Progenitor cell of endocrine pancreas (in vitro differentiated cells): Measurements from ENCODE around the gene IMPG2. TPM values are rescaled to one million over a fixed set of nuclear protein-coding genes. Genes with fewer than 3 reads are reported as not detected.

ENCODE experiments used
- DNase-seq: peaks from one replicate; pipeline ENCODE4 v3.0.0; 2021; ENCODE audit warnings: low spot score; ENCODE audit not compliant: unreplicated experiment
- H3K27ac Mint-ChIP-seq: 2 replicates; pipeline ENCODE4 v1.8.0; 2021; ENCODE audit warnings: mild to moderate bottlenecking, moderate library complexity, mixed read lengths
- H3K27me3 Mint-ChIP-seq: 2 replicates; pipeline ENCODE4 v1.8.0; 2021; ENCODE audit warnings: mixed read lengths
- H3K36me3 Mint-ChIP-seq: 2 replicates; pipeline ENCODE4 v1.8.0; 2022; ENCODE audit warnings: mixed read lengths; ENCODE audit not compliant: insufficient read depth
- H3K4me1 Mint-ChIP-seq: 2 replicates; pipeline ENCODE4 v1.8.0; 2021; ENCODE audit warnings: low read depth, mixed read lengths
- H3K4me3 Mint-ChIP-seq: 2 replicates; pipeline ENCODE4 v1.8.0; 2021; ENCODE audit warnings: low read depth, mild to moderate bottlenecking, moderate library complexity, mixed read lengths
- H3K9me3 Mint-ChIP-seq: 2 replicates; pipeline ENCODE4 v1.8.0; 2021; ENCODE audit warnings: low read depth, mixed read lengths
- total RNA-seq: library from RNA; stranded (reverse); gene quantifications from 2 replicates; pipeline ENCODE4 v1.2.1, GENCODE V29; 2021
- TF ChIP-seq, protein P1 (sequence below): fragments of 200-600 bp; sonication (generic); IDR thresholded peaks from one replicate; pipeline ENCODE4 v1.5.0; 2021; ENCODE audit warnings: antibody characterized with exemption, mild to moderate bottlenecking; ENCODE audit not compliant: unreplicated experiment

Gene IMPG2
- total RNA-seq, 1 donor from 2014 or later, result 0.98 TPM

DNA sequence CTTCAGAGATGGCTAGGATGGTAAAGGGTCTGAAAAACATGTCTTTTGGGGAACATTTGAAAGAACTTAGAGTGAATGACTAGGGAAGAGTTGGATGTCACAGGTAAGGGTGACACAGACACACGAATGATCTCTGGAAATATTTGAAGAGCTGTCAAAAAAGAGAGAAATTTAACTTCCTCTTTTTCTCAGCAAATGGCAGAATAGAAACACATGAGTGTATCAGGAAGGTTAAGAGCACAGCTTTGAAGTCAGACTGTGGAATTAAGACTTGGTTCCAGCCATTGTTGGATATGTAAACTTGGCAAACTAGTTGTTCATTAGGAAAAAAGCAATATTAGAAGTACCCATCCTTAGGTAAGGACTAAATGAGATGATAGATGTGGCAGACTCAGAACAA, 117.7 kb downstream of the IMPG2 start:
- Mint-ChIP-seq H3K36me3 (no peaks in the 10 kb centered on the region), H3K27me3 (peaks cover 11% of the 10 kb centered on the region), H3K4me1 (peaks cover 30% of the 10 kb centered on the region), H3K27ac (no peak overlapping the region), H3K9me3 (no peaks in the 10 kb centered on the region), H3K4me3 (no peak overlapping the region)
- DNase-seq, result no peak
- TF ChIP-seq, protein P1, sequence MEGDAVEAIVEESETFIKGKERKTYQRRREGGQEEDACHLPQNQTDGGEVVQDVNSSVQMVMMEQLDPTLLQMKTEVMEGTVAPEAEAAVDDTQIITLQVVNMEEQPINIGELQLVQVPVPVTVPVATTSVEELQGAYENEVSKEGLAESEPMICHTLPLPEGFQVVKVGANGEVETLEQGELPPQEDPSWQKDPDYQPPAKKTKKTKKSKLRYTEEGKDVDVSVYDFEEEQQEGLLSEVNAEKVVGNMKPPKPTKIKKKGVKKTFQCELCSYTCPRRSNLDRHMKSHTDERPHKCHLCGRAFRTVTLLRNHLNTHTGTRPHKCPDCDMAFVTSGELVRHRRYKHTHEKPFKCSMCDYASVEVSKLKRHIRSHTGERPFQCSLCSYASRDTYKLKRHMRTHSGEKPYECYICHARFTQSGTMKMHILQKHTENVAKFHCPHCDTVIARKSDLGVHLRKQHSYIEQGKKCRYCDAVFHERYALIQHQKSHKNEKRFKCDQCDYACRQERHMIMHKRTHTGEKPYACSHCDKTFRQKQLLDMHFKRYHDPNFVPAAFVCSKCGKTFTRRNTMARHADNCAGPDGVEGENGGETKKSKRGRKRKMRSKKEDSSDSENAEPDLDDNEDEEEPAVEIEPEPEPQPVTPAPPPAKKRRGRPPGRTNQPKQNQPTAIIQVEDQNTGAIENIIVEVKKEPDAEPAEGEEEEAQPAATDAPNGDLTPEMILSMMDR, result no peak

DNA sequence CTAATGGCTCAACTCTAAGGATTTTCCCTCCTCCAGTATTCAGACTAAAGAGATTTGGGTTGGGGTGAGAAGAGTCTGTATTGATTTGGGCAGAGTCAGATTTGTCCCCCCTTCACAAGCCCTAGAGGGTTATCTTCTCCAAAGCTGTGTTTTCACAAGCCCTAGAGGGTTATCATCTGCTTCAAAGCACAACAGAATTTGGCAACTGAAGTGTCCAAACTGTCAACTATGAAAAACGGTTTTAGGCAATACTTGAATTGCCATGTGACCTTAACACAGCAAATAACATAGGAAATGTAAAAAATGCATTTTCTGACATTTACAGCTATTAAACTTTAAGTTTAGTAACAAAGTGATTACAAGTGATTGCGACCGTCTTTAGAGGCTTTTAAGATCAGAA, 119.9 kb downstream of the IMPG2 start:
- Mint-ChIP-seq H3K4me1 (peaks cover 28% of the 10 kb centered on the region), H3K9me3 (no peaks in the 10 kb centered on the region), H3K27me3 (peaks cover 11% of the 10 kb centered on the region), H3K27ac (no peak overlapping the region), H3K36me3 (no peaks in the 10 kb centered on the region), H3K4me3 (no peak overlapping the region)
- TF ChIP-seq, protein P1, result no peak
- no peak for DNase-seq

DNA sequence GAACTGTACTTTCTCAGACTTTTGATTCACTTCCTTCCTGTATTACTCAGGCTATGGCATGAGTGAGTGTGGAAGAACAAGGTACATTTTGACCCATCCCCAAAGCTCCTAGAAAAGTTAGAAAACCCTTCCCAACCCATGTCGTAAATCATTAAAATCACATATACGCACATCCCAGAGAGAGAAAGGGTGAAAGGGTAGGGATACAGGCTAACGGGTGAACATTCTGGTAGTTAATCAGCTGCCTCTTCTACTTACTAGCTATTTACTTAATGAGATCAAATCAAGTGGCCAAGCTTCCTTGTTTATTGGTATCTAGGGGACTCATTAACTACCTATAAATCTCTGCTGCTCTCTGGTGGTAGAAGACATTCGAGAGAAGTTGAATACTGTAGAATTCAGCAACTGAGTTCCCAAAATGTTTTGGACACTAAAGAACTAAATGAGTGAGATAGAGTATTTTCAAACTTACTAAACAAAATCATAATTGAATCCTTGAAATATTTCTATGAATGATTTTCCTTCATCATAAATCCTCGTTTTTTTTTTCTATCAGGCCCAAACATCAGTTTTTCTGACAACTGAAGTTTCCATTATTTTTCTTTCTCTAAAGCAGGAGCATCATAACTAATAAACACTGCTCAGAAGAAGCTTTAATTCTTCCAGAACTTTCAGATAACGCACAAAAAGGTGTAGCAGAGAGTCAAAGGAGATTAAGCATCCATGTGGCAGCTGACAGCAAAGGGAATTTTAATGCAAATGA, 124.2 kb downstream of the IMPG2 start:
- DNase-seq, result no peak
- Mint-ChIP-seq H3K36me3 (no peaks in the 10 kb centered on the region), H3K4me3 (no peak overlapping the region), H3K27me3 (no peaks in the 10 kb centered on the region), H3K4me1 (peaks cover 11% of the 10 kb centered on the region), H3K27ac (no peak overlapping the region), H3K9me3 (peaks cover 4% of the 10 kb centered on the region)
- TF ChIP-seq, protein P1, result peak; percentile 57

DNA sequence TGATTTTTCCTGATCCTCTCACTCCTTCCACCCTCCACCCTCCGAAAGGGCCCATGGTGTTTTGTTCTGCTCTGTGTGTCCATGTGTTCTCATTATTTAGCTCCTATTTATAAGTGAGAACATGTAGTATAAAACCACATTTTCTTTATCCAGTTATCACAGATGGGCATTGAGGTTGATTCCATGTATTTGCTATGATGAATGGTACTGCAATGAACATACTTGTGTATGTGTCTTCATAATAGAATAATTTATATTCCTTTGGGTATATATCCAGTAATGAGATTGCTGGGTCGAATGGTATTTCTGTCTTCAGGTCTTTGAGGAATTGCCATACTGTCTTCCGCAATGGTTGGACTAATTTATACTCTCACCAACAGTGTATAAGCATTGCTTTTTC, 126.0 kb downstream of the IMPG2 start:
- TF ChIP-seq, protein P1, result no peak
- Mint-ChIP-seq H3K27ac (no peak overlapping the region), H3K36me3 (no peaks in the 10 kb centered on the region), H3K4me3 (no peak overlapping the region), H3K9me3 (peaks cover 4% of the 10 kb centered on the region), H3K4me1 (peaks cover 2% of the 10 kb centered on the region), H3K27me3 (no peaks in the 10 kb centered on the region)
- no peak for DNase-seq

DNA sequence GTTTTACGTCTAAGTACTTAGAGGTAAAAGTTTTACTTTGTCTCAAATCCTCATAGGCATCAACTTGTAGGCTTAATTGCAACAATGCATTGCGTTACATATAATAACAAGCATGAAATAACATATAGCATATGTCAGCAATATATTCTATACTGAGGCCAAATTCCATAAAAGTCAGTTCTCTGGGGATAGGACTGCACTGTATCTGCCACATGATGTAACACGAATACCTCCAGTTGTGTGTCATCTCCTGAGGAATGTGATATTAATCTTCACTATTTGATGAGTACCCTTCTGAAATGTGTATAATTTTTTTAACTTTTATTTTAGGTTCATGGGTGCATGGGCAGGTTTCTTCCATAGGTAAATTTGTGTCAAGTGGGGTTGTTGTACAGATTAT, 126.4 kb downstream of the IMPG2 start:
- no peaks in the 10 kb centered on the region for H3K36me3 Mint-ChIP-seq
- H3K27me3 Mint-ChIP-seq, result no peaks in the 10 kb centered on the region
- peaks cover 2% of the 10 kb centered on the region for H3K4me1 Mint-ChIP-seq
- DNase-seq, result no peak
- H3K27ac Mint-ChIP-seq, result no peak overlapping the region
- TF ChIP-seq, protein P1, result no peak
- H3K9me3 Mint-ChIP-seq, result peaks cover 5% of the 10 kb centered on the region
- H3K4me3 Mint-ChIP-seq, result no peak overlapping the region
